ENCODE data around the gene TDRD12.

GRCh38 chr19:32824916-32825608 is 105.5 kb downstream of the TDRD12 start:
- TF ChIP-seq POLR2AphosphoS5 (IDR thresholded peaks at IDR 0.05), result no peak
- TF ChIP-seq CTCF (IDR thresholded peaks at IDR 0.05), result no peak
- TF ChIP-seq POLR2A (IDR thresholded peaks at IDR 0.05), result no peak
- TF ChIP-seq EP300 (IDR thresholded peaks at IDR 0.05), result no peak

Measured in sigmoid colon (tissue), 4 donors.